GM19238 (cell line): ENCODE data around the gene GPR153.

Experiments
- DNase-seq: peaks from one replicate; pipeline ENCODE4 v3.0.0; 2011; ENCODE audit warnings: low spot score; ENCODE audit not compliant: insufficient read length

Gene GPR153

DNA sequence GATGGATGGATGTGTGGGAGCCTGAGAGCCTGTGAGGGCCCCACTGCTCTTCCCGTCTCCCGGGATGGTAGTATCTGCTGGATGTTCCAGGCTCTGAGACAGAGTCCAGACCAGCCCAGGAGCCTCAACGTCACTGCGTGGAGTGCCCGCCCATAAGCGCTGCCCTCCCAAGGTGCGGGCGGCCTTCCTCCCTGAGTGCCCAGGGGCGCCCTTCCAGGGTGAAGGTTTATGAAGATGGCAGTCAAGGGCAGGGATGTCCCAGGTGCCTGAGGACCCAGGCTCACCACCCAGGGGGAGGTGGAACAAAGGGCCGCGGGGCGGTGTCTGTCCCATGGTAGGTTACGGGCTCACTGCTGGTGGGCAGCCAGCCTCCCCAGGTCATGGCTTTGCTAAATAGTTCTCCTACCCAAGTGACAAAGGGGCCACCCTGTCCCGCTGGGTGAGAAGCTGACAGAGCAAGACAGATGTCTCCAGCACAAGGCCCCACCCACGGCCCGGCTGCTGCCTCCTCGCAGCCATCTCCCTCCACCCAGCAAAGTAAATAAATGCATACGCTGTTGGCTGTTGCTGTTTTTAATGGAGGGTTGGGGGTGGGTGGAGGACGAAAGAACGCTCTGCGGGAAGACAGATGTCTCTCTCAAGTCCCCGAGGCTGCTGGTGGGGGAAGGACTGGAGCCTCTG lies 9.0 kb upstream of the GPR153 start:
- no peak for DNase-seq

DNA sequence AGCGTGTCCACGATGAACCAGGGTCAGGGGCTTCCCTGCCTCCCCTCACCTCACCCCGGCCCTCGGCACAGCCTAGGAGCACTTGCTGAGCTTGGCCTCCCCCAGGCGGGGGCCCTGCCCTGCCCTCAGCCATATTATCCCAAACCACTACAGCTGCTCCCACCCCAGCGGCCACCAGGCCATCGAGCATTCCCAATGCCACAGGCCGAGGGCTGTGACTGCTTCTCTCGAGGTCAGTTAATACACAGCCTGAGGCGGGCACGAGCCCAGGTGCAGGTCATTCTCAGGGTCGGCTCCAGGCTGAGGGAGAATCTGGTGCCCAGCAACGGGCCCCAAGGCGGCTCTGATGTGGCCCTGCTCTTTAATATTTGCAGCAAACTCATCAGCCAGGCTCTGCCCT lies 8.4 kb upstream of the GPR153 start:
- DNase-seq, result no peak

DNA sequence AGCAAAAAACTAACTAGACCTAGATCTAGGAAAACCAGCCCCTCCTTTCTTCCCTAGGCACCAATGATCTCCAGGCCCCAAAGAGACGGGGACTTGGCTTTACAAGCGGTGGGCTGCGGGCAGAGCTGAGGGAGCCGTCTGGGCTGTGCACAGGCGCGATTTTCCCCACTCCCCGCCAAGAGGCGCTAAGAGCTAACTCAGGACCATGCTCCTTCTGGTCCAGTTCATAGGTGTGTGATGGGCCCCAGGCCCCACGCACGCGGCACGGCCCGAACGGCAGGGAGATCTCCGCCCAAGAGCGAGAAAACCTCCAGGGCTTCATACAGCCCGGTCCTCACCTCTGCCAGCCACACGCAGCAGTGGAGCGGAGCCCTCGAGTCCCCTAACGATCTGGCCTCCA lies 7.5 kb upstream of the GPR153 start:
- DNase-seq, result no peak

DNA sequence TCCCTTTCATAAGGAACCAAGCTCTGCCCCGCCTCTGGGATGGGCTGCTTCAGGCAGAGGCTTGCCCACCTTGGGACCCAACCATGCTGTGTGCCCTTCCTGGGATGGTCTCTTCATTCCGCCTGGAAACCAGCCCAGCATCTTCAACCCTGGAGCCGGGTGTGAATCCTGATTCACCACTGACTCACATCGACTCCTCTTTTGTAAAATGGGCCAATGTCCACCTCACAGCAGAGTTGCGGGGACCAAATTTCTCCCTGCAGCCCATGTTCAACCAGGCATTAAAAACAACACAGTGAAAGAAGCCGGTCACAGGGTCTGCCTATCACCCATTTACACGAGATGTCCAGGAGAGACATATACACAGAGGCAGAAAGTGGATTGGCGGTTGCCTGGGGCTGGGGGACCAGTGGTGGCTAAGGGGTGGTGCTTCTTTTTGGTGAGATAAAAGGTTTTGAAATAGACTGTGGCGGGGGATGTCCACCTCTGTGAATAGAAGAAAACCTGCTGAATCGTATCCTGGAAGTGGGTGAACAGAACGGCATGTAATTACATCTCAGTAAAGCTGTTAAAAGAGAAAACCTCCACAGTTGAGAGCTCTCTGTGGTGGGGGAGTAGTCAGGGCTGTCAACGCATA lies 6.9 kb upstream of the GPR153 start:
- no peak for DNase-seq

DNA sequence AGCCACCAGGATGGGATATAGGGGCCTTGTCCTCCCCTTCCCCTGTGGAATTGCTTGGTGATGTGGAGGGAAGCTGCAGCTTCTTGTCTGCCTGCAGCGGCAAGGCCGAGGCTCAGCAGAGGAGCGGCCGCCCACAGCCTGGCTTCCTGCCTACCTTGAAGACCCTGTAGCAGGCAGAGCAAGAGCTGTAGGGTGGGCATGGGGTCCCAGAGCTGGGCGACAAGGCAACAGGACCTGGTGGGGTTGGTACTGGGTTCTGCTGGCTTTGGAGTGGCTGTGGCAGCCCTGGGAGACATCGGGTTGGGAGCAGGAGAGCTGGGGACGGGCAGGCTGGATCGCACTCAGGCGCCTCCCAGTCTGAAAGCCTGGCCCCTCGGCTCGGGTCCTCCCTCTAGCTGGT lies 5.7 kb upstream of the GPR153 start:
- DNase-seq, result no peak

DNA sequence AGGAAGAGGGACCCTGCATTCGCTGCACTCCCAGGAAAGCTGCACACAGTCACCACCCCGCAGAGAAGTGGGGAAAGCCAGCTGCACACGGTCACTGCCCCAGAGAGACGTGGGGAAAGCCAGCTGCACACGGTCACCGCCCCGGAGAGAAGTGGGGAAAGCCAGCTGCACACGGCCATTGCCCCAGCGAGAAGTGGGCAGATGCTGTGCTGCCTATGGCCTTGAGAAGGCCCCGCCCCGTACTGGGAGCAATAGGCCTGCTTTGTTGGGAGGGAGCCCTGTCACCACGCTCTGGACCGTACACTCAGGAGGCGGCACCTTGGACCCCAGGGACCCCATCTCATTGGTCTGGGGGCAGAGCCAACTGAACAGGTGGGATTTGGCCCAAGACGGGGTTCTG lies 4.3 kb upstream of the GPR153 start:
- no peak for DNase-seq

DNA sequence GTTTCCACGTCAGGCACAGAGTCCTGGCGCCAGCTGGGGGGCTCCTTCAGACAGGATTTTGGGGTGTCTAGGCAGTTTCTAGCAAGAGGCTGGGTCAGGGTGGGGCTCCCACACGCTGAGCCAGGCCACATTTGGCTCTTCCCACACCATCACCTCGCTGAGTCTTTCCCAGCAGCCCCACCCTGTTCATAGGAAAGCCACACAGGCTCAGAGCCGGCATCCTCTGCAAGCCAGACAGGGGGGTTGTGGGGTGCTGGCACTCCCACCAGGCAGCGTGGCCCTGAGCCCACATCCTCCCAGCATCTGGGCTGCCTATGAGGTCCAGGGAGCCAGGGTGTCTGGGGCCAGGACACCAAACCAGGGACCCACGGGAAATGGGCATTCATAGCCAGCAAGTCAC lies 2.8 kb upstream of the GPR153 start:
- no peak for DNase-seq

DNA sequence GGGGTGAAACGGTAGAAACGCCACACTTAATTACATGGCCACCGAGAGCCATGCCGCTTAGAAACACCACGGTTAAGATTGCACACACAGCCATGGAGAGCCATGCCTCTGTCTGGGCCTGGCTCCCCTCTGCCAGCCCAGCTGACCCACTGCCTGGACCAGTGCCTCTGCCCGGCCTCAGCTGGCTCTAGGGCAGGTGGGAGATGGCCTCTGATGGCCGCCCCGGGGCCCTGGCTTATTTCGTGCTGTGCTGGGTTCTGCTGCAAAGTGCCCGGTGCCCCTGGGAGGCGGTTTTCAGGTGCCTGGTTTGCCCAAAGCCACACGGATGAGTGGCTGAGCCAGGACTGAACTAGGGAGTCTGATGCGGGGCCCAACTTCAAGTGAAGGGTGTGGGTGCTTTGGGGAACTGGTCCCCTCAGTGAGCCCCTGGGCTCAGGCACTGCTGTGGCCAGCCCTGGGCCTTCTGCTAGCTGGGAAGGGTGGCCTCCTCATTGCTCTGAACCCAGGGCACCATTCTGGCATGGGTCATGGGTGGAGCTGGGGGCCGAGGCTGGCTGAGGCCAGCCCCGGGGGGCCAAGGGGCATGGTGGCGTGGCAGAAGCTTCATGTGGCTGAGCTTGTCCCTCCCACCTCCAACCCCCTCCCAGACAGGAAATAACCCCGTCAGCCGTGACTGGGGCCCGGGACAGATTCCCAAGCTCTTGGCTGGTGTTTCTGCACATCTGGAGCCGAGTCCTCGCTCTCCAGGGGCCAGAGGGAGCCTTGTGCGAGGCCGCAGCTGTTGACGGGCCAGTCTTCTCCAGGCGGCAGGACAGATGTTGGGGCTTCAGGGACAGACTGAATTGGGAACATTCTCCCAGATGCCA lies 1.9 kb upstream of the GPR153 start:
- no peak for DNase-seq

DNA sequence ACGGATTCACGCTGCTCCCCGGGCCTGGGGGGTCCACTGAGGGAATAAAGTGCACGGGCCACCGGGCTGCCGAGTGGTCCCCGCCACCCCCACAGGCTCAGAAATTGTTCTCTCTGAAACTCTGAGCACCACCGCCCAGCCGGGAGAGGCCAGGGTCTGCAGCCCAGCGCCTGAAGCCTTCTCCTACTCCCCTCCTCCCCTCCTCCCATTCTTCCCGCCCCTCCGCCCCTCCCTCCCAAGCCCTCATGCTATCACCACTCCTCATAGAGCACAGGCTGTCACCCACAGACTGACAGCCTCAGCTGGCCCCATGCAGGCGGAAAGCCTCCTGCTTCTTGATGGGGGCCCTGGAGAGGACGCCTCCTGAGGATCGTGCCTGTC lies 707 bp upstream of the GPR153 start:
- DNase-seq, result no peak

DNA sequence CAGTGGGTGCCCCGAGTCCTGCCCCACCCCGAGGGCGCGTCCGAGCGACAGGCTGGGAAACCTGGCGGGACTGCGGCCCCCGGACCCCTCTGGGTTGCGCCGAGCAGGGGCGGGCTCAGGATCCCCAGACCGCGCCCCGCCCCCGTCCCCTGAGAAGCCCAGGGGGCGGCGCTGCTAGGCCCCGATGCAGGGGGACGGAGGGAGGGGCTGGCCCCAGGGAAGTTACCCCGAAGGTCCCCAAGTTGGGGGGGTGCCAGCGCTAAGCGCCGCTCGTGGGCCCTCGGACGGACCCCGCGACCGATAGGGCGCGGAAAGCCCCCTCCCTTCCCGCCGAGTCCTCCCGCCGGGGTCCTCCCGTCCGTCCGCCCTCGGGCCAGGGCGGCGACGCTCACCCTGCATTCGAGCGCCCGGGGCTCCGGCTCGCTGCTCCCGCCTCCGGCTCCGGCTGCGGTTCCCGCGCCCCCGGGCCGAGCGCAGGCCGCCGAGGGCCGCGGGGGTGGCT lies 414 bp downstream of the GPR153 start:
- DNase-seq, result no peak

DNA sequence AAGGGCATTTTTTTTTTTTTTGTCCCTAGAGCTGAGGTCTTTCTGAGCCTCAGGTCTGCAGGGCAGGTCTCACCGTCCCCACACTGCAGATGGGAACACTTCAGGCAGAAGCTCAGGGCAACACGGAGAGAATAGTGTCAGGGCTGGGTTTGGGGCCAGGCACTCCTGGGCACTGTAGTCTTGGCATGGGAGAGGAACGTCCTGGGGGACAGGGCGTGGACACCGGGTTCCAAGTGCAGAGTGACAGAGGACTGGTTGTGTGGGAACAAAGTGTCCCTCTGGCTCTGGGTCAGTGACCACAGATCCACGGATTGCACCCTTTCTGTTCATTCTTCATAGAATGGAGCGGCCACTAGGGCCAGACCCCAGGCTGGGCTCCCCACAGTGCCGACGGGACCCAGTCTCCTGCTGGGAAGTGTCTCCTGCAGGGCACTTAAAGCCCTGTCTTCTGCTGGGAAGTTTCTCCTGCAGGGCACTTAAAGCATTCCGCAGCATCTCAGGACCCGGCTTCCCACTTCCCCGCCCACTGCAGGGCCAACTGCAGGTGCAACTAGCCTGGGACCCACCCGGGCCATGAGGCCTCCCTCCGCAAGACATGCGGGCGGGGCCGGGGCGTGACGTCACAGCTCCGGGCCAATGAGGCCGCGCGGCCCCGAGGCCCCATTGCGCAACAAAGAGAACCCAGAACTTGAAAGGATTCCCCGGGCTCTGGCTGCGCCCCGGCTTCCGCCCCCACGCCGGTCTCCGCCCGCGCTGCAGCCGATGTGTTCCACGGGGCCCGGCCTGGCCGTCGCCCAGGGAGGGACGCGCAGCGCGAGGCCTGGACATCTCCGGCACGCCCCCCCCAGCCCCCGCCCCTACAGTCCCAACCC lies 1.2 kb downstream of the GPR153 start:
- peak; percentile 72 for DNase-seq

DNA sequence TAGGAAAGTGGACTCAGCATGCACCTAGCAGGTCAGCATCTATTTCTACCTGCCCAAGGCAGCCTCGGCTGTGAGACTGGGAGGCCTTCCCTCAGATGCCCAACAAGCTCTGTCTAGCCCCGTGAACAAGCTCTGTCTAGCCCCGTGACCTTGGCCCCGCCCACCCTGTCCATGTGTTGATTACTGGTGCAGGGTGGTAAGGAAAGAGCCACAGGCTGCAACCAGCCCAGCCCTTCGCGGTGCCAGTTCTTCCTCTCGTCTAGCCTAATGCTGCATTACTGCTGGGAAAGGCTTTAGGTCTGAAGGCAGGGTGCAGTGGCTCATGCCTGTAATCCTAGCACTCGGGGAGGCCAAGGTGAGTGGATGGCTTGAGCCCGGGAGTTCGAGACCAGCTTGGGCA lies 2.2 kb downstream of the GPR153 start:
- DNase-seq, result no peak

DNA sequence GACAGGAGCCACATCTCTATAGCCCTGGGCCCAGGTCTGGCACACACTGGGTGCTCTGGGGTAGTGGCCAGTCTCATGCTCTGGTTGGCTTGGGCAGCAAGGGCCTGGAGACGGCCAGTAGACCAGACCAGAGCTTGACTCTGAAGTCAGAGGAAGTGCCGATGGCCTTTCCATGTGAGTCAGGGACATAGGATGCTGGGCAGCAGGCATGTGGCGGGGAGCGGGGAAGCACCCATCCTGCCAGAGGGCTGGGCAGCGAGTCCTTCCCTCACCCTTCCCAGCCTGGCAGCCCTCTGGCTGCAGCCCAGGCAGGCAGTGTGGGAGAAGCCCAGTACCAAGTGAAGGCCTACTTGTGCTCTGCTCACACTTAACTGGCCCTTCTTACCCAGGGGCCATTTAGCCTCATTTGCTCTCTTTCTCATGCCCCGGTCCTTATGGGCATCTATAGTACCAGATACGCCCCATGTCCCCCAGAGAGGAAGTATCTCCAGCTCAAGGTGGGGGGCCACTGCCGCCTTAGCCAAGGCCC lies 3.3 kb downstream of the GPR153 start:
- DNase-seq, result no peak

DNA sequence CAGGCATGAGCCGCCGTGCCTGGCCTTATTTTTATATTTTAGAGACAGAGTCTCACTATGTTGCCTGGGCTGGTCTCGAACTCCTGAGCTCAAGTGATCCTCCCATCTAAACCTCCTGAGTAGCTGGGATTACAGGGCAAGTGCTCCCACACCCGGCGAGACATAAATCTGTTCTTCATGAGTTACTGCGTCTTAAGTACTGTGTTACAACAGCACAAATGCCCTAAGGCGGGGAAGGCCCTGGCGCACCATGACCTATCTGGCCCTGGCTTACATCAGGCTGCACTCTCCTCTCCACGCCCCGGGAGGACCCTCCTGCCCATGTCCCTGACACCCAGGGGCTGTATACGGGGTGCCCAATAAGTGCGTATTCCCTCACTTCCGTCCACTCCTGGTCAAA lies 4.3 kb downstream of the GPR153 start:
- no peak for DNase-seq

DNA sequence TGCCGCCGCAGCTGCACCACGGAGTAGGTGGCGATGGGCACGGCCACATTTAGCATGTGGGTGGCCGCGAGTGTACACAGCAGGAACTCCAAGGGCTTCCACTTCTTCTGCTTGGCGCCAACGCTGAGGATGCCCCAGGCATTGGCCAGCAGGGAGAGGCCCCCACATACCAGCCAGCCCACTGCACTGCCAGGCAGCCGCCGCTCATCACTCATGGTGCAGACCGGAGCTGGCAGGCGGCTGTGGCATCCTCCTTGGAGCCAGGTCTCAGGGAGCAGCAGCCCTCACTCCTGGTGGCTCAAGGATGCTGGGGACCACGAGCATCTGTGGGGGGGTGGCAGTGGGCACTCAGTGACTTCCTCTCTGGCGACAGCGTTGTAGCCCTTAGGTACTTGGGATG lies 6.2 kb downstream of the GPR153 start:
- no peak for DNase-seq

DNA sequence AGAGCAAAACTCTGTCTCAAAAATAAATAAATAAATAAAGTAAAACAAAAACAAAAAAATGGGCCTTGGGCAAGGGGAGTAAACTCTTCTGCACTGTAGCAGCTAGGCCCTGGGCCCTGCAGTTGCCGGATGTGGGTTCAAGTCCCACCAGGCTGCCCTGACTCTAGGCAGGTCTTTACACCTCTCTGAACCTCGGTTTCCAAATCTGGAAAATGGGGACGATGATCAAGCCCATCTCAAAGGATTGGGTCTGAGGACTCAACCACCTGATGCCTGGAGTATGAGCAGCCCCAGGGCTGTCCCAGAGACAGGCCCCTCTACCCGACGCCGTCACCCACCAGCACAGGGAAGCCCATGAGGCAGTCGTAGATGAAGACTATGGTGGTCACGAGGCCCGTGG lies 7.5 kb downstream of the GPR153 start:
- no peak for DNase-seq

DNA sequence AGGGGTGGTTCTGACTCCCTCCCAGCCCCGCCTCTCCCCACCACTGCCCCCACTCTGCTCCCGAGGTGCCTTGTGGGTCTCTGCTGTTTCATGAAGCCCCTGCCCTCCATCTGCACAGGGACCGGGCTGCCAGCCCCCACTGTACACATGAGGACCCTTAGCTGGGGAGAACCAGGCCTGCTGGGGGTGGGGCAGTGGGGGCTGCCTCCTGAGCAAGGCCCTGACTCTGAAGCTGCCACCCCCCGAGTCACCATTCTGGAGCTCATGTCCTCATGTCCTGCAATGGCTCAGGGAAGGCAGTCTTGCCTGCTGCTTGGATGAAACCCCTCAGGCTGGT lies 8.6 kb downstream of the GPR153 start:
- DNase-seq, result no peak

DNA sequence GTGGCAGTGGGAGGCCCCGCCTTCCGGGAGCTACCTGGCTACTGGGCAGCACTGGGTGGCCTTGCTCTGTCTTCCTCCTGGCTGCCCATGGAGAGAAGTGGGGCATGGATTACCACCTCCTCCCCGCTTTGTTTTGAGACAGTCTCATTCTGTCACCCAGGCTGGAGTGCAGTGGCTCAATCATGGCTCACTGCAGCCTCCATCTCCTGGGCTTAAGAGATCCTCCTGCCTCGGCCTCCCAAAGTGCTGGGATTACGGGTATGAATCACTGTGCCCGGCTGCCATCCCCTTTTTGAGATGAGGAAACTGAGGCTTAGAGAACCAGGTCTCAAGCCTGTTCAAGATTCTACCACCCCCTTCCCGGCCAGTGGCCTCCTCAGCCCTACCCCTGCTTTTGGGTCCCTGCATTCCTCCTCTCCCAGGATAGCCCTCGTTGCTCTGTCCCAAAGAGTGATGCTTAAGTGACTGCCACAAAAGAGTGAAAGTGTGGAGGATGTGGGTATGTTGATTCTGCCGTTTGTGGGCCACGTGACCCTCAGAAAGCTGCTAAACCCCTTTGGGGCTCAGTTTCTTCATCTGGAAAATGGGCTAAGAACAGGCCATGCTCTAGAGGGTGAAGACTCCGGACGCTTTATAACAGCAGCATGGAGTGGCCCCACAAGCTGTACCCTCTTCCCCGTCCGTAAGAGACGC lies 9.1 kb downstream of the GPR153 start:
- no peak for DNase-seq

DNA sequence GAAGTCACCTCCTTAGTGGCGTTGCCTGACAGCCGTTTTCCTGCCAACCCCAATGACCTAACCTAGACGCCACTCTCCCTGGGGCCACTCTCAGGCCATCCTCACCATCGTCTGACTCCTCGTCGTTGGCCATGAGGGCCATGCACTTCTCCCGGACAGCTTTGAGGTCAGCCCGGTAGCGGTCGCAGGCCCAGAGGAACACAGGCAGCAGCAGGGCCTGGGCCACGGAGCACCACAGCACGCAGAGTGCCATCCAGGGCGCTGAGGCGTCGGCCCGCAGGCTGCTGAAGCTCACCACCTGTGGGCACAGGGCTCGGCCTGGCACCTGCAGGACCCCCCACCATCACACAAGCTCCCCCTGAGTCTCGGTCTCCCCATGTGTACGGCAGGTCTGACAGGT lies 9.7 kb downstream of the GPR153 start:
- no peak for DNase-seq

DNA sequence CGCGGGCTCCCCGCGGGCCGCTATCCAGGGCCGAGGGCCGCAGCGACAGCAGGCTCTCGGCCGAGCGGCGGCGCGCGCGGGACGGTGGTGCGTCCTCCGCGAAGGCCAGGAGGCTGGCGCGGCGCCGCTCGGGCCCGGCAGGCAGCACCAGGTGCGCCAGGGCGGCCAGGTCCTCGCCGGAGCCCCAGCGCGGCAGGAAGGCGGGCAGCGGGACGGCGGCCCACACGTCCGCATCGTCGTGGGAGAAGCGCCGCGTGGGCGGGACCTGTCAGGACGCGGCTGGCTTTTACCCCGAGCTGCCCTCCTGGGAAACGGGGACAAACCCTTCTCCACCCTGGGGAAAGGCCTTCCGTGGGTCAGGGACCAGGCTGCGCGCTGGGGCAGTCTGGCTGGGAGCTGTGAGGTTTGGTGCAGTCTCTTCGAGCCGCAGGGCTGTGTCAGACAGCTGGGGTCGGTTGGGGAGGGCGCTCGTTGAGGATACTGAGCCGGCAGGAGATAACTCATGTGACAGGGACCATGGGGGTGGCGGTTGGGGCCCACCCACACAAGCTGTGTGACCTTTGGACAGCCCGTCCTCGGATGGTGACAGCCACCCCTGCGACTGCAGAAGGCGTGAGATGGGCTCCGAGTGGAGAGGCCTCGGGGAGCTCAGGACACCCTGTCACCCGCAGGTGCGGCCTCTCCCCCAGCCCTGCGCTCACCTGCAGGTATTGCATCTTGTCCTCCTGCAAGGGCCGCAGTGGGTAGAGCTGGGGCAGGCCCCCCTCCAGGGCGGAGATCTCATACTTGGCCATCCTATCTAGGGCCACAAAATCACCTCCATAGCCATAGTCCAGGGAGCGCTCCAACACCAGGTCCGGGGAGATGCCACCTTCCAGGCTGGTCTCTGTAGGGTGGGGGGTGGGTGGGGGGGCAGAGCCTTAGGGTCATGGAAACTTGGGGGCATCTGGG lies 10.9 kb downstream of the GPR153 start:
- DNase-seq, result no peak
